NCI-H510A (cell line): ENCODE measurements around the gene SH2D2A.

Experiments used
- DNase-seq: peaks from one replicate; lab custom pipeline; 2025; lab: John Stamatoyannopoulos, UW

SH2D2A gene

DNA sequence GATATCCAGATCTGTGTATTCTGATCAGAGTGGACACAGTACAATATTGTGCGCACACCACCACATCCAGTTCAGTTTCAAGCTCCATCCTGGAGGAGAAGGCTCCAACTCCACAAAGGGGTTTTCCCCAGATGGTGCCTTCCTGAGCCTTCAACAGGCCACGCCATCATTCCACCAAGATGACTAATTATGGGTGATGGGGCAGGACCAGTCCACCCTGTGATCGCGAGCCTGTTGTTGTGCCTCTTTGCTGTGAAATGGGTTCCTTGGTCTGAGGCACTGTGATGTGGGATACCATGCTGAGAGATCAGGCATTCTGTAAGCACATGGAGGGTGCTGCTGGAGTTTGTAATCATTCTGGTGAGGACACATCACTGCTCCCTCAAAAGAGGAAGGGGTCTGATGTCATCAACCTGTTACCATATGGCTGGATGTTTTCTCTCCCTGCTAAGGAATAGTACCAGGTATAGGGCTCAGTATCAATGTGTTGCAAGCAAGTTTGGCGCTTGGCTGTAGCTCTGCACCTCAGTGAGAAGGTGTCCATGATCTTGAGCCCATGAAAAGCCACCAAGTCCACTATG is 6.7 kb upstream of the SH2D2A start:
- no peak for DNase-seq

DNA sequence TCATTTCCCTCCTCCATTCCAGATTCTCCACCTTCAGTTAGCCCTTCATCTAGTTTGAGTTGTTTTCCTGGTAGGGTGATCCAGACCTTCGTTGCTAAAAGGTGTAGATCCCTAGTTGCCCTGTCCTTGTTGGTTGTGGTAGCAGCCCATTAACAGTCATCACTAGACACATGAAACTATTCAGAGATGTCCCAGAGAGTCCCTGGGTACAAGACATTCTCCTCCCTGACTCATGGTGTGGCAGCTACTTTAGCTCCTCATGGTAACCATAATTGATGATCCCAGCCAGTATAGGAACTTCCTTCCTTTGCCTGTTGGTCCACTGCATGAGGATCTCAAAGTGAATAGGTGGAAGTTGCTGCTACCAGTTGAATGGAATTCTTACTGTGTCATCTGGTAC is 6.0 kb upstream of the SH2D2A start:
- DNase-seq = no peak

DNA sequence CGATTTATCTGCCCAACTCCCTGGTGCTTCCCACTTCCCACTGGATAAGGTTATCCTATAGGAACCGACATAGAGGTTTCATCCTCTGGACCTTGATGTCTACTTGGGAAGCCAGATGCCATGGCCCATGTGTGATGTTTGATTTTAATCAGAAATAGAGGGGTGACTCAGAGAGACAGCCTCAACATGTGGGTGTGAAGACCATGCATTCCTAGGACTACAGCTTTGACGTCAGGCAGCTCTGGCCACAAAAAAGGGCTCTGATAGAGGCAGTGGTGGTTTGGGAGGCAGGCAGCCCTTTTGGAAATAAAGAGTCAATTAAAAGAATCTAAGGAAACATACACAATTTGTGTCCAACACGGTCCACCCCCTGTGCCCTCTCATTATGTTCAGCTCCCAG is 5.2 kb upstream of the SH2D2A start:
- DNase-seq = no peak

DNA sequence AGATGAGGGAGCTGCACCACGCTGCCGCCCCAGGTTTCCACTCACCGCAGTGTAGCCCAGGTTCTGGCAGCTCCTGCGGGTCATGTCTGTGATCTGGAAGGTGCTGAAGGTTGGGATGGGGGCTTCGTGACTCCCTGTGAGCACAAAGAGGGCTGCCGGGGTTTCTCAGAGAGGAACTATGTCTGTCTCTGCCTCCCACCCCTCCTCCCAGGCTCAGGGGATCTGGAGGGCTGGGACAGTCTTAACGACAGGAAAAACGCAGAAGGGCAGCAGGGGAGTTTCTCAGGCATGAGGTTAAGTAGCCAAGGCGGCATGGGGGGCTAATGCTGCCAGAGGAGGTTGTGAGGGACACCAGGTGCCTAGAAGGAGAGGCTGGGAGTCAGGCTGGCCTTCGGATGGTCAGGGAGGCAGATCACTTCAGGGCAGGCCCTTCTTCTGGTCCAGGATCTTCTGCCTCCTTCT is 656 bp downstream of the SH2D2A start:
- DNase-seq = no peak

- no peak for DNase-seq
These were observed 1.3 kb downstream of the SH2D2A start for GRCh38 chr1:156815307-156815826.

DNA sequence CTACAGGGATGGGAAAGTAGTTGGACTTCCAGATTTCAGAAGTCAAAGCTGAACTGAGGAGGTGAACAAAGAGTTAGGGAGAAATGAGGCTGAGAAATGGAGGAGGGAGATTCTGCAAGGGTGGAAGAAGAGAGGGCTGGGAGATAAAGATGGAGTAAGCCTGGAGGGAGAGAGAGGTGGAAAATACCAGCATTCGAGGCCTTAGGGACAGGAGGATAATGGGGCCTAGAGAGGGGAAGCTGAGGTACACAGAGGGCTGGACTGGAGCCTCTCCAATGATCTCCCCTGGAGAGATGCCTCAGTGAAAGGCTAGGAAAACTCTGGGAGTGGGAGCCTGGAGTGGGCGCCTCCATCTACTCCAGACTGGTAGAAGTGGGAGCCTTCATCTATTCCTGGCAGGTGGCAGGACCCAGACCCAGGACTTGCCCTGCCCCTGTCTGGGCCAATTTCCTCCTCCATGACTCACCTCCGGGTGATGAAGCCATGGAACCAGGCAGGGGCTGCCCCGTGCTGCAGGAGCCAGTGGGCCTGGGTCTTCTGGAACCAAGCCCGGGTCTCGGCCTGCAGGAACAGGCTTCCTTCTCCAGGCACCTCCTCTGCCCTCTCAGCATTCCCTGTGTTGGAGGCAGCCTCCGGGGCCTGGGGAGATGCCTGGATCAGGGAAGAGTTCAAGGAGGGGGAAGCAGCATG is 1.9 kb downstream of the SH2D2A start:
- no peak for DNase-seq

- peak; percentile 44 for DNase-seq
These were observed 2.7 kb downstream of the SH2D2A start for GRCh38 chr1:156813750-156814570.

DNA sequence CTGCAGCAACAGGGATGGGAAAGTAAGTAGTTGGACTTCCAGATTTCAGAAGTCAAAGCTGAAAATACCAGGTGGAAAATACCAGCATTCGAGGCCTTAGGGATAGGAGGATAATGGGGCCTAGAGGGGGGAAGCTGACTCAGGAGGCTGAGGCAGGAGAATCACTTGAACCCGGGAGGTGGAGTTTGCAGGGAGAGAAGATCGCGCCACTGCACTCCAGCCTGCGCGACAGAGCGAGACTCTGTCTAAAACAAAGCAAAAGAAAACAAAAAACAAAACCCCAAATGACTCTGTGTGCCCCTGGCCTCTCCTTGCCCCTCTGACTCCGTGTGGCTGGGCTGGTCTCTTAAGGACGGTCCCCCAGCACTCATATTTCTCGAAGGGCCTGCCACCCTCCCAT is 3.4 kb downstream of the SH2D2A start:
- no peak for DNase-seq

- DNase-seq = no peak
These were observed 4.2 kb downstream of the SH2D2A start for GRCh38 chr1:156812293-156812990.

DNA sequence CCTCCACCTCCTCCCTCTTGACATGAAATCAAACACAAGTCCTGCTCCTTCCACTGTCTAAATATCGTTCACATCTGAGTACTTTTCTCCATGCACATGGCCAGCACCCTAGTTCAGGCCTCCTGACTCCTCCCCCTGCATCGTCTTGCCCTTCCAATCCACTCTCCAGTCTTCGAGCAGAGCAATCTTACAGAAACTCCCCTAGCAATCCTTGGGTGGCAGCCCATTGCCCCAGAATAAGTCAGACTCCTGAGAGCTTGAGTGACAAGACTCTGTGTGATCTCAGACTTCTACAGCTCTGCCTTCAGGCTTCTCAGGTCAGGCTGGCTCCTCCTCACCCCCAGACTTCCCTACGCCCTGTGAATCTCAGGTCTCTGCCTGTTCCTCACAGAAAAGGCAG is 5.5 kb downstream of the SH2D2A start:
- DNase-seq = no peak

DNA sequence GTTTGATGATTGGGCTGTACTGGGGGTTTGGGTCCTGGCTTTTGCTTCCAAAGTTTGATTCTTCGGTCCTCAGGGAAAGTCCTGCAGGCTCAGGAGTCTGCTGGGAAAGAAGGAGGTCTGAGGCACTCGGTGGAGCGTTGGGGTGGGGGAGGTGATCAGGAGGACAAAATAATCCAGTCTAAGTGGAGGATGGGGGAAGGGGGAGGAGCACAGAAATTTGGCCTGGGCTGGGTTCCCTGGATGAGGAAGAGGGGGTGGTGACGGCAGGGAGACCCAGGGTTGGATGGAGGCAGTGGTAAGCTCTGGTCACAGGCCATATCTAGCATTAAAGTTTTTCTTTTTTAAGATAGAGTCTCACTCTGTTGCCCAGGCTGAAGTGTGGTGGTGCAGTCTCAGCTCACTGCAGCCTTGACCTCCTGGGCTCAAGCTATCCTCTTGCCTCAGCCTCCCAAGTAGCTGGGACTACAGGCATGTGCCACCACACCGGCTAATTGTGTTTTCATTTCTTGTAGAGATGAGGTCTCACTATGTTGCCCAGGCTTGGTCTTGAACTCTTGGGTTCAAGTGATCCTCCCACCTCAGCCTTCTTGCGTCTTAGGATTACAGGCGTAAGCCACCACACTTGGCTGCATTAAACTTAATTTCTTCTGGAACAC is 6.8 kb downstream of the SH2D2A start:
- no peak for DNase-seq

DNA sequence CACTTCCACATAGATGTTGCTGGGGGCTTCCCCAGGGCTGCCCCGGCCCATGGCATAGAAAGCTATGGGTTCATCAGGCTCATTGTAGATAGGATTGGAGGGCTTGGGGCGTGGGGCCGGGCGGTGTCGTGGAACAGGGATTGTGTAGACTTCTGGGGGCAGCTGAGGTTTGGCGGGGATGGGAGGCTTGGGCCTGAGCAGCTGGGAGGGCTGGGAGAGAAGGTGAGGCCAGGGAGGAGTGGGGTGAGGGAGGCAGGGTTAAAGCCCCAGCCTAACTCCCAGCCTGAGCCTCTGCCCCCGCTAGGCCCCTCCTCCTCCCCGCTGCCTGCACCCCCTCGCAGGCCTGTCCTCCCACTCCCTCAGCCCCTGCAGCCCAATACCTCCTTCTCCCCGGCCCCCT is 7.4 kb downstream of the SH2D2A start:
- DNase-seq = no peak

DNA sequence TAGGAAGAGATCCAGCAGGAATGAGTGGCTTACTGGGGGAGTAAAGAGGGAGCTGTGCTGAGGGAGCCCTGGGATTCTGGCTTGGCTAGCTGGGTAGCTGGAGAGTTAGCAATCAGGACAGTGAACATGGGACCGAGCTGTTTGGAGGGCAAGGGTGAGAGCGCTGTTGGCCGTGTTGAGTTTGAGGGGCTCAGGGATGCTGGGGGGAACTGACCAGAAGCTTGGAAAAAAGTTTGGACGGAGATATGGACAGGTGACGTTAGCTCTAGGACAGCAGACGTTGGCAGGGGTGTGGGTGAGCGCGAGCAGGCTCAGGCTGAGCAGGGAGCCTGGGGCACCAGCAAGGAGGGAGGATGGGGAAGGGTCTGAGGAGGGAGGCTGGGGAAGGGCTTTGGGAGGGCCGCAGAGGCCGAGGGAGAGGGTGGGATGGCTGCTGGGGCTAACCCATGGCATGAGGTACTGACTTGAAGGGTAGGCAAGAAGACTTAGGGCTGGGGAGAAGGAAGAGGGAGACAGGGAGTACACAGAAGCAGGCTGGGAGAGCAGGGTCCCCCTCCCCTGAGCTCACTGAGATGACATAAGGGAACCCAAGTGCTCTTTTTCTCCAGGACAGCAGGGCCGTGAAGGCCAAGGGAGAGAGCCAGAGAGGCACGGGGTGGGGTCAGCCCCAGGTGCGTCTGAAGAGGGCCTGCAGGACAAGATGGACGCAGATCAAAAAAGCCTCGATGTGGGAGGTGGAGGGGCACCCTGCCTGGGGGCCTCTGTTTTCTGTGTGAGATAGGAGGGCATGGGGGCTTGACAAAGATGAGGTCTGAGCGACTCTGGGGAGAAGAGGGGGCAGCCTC is 8.2 kb downstream of the SH2D2A start:
- DNase-seq = no peak

DNA sequence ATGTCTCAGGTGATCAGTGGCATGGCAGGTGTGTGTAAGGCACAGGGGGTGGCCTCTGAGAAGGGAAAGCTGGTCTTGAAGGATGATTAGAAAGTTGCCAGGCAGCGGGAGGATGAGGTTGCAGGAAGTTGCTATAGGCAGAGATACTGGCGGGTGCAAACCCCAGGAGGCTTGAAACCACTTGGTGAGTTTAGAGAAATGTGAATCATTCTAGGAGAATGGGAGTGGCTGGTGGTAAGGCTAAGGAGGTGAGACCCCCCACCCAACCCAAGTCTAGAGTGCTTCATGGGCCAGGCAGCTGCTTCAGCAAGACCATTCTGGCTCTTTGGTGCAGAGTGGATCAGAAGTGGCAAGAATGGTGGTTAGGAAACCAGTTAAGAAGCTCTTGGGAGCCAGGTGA is 9.0 kb downstream of the SH2D2A start:
- no peak for DNase-seq

DNA sequence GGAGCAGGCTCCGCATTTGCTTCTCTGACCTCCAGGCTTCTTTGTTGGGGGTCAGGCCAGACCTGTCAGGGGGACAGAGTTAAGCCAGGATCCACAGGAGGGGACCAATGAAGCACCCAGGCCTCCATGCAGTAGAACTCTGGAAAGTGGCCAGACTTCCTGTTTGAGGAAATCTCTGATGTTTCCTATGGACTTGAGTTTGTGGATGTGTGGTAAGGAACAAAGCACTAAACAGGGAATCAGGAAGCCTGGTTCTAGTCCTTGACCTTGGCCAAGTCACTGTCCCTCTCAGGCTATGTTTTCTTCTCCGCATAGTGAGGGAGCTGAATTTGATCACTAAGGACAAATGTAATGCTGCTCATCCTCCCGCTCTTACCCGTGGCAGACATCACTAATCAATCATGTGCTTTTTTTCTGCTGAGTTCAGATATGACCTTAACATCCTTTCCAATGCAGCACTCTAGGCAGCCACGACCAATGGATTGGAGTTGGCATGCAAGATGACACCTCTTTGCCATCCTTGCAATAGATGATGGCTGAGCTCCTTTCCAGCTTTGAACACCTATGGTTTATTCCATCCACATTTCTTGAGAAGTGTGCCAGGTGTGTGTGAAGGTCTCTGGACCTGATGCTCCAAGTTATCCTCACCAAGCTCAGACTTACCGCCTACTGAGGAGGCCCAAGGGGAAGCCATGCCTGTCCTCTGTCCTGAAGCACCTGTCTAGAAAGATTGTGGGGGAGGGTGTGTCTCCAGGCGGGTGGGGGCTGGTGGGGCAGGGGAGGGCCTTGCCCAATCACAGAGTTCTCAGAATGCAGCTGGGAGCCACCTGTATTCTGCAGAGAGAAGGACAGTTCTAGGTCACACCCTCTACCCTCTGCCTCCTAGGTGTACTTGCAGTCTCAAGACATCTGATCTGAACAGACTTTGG is 9.9 kb downstream of the SH2D2A start:
- DNase-seq = peak; percentile 16

GRCh38 chr1:156805766-156806511 is 10.7 kb downstream of the SH2D2A start:
- no peak for DNase-seq

GRCh38 chr1:156804572-156805243 is 11.9 kb downstream of the SH2D2A start:
- DNase-seq = peak; percentile 76

DNA sequence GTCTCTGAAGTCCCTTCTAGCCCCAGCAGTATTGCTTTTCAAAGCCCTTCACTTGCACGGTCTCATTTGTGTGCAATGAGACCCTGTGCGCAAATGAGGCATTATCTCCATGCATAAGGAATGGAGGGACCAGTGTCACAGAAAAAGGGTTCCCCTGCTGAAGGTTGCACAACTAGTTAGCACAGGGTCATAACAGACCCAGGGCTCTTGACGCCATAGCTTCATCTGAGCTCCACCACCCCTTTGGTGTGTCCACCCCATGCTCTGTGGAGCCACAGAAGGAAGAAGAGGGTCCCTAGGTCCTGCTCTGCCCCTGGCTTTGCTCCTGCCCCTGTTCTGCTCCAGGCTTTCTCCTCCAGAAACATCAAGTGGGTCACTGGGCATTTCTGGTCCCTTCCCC is 12.6 kb downstream of the SH2D2A start:
- DNase-seq = no peak
